DOHH2 (cell line): ENCODE data around the gene MRPL22.
A peak's percentile ranks its signal among the peaks of the same experiment; 100 is the strongest.
"Not testable (repeated sequence)": the region's sequence is repeated elsewhere in the genome, so short reads cannot be mapped to it uniquely, and the experiment has no call there.

Source experiments
- H3F3A ChIP-seq: fragments of 200-600 bp; sonication (generic), shearing (Covaris generic); 2 replicates; pipeline ENCODE4 v1.6.0; 2016; ENCODE audit warnings: antibody characterized with exemption, mild to moderate bottlenecking; ENCODE audit not compliant: control insufficient read depth, insufficient read depth
- H3K27ac ChIP-seq: fragments of 200-600 bp; sonication (generic); 2 replicates; pipeline ENCODE4 v1.5.1; 2014; ENCODE audit warnings: low read depth, mild to moderate bottlenecking, low read length, moderate library complexity
- H3K27me3 ChIP-seq: fragments of 200-600 bp; sonication (generic); 2 replicates; pipeline ENCODE4 v1.6.1; 2014; ENCODE audit warnings: mild to moderate bottlenecking, low read length, mixed read lengths; ENCODE audit not compliant: control insufficient read depth
- H3K36me3 ChIP-seq: fragments of 200-600 bp; sonication (generic); 2 replicates; pipeline ENCODE4 v1.6.1; 2014; ENCODE audit warnings: mild to moderate bottlenecking, low read length, moderate library complexity, mixed read lengths; ENCODE audit not compliant: control insufficient read depth
- H3K4me1 ChIP-seq: fragments of 200-600 bp; sonication (generic); 2 replicates; pipeline ENCODE4 v1.6.1; 2014; ENCODE audit warnings: mild to moderate bottlenecking, low read length, mixed read lengths; ENCODE audit not compliant: control insufficient read depth
- H3K4me2 ChIP-seq: fragments of 200-600 bp; sonication (generic); 2 replicates; pipeline ENCODE4 v1.6.0; 2014; ENCODE audit warnings: mild to moderate bottlenecking, low read length, moderate library complexity
- H3K4me3 ChIP-seq: fragments of 200-600 bp; sonication (generic); 2 replicates; pipeline ENCODE4 v1.5.1; 2014; ENCODE audit warnings: mild to moderate bottlenecking, low read length, mixed read lengths
- H3K79me2 ChIP-seq: fragments of 200-600 bp; sonication (generic); 2 replicates; pipeline ENCODE4 v1.6.1; 2014; ENCODE audit warnings: mild to moderate bottlenecking, low read length, mixed read lengths; ENCODE audit not compliant: control insufficient read depth
- H3K9me2 ChIP-seq: fragments of 200-600 bp; sonication (generic); replicated peaks from 2 replicates; pipeline ENCODE4 v1.6.1; 2014; ENCODE audit warnings: mild to moderate bottlenecking, low read length, mixed read lengths; ENCODE audit not compliant: control insufficient read depth
- H3K9me3 ChIP-seq: fragments of 200-600 bp; sonication (generic); 2 replicates; pipeline ENCODE4 v1.6.1; 2014; ENCODE audit warnings: antibody characterized with exemption, low read length, mixed read lengths; ENCODE audit not compliant: control insufficient read depth, insufficient read depth
- H4K20me1 ChIP-seq: fragments of 200-600 bp; sonication (generic); 2 replicates; pipeline ENCODE4 v1.6.0; 2014; ENCODE audit warnings: low read depth, mild to moderate bottlenecking, antibody characterized with exemption, low read length, moderate library complexity; ENCODE audit not compliant: control insufficient read depth, insufficient read depth
- EZH2phosphoT487 ChIP-seq: fragments of 200-600 bp; sonication (generic); IDR thresholded peaks from 2 replicates; pipeline ENCODE4 v1.6.1; 2017; ENCODE audit warnings: borderline replicate concordance, mild to moderate bottlenecking, antibody characterized with exemption, low read length, moderate library complexity, mixed read lengths
- TF ChIP-seq, protein P1 (sequence below): fragments of 200-600 bp; sonication (generic); IDR thresholded peaks from one replicate; pipeline ENCODE4 v1.5.1; 2014; ENCODE audit warnings: antibody characterized with exemption, mild to moderate bottlenecking, low read depth, low read length; ENCODE audit not compliant: poor library complexity, severe bottlenecking

MRPL22 gene

GRCh38 chr5:154970759-154971158 is 29.9 kb downstream of the MRPL22 start:
- H3K27ac ChIP-seq: no peak overlapping the region

GRCh38 chr5:154971501-154971900 is 30.6 kb downstream of the MRPL22 start:
- TF ChIP-seq, protein P1, sequence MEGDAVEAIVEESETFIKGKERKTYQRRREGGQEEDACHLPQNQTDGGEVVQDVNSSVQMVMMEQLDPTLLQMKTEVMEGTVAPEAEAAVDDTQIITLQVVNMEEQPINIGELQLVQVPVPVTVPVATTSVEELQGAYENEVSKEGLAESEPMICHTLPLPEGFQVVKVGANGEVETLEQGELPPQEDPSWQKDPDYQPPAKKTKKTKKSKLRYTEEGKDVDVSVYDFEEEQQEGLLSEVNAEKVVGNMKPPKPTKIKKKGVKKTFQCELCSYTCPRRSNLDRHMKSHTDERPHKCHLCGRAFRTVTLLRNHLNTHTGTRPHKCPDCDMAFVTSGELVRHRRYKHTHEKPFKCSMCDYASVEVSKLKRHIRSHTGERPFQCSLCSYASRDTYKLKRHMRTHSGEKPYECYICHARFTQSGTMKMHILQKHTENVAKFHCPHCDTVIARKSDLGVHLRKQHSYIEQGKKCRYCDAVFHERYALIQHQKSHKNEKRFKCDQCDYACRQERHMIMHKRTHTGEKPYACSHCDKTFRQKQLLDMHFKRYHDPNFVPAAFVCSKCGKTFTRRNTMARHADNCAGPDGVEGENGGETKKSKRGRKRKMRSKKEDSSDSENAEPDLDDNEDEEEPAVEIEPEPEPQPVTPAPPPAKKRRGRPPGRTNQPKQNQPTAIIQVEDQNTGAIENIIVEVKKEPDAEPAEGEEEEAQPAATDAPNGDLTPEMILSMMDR: no peak
- TF ChIP-seq EZH2phosphoT487: no peak
- H3F3A ChIP-seq: no peaks in the 10 kb centered on the region; the same call in 1 of the 2 replicates
- H3K4me1 ChIP-seq: peaks cover 9% of the 10 kb centered on the region
- no peaks in the 10 kb centered on the region for H3K9me2 ChIP-seq
- no peak overlapping the region for H3K4me2 ChIP-seq
- H4K20me1 ChIP-seq: no peaks in the 10 kb centered on the region
- H3K9me3 ChIP-seq: no peaks in the 10 kb centered on the region; the same call in 1 of the 2 replicates
- H3K36me3 ChIP-seq: peaks cover 25% of the 10 kb centered on the region
- no peaks in the 10 kb centered on the region for H3K79me2 ChIP-seq
- H3K27ac ChIP-seq: no peak overlapping the region
- no peak overlapping the region for H3K4me3 ChIP-seq
- H3K27me3 ChIP-seq: no peaks in the 10 kb centered on the region

More at GRCh38 chr5:154970759-154971158, 29.9 kb downstream of the MRPL22 start:
- Histone ChIP-seq H3F3A (no peaks in the 10 kb centered on the region; the same call in 1 of the 2 replicates), H4K20me1 (no peaks in the 10 kb centered on the region), H3K4me1 (peaks cover 9% of the 10 kb centered on the region), H3K4me3 (no peak overlapping the region), H3K27me3 (no peaks in the 10 kb centered on the region), H3K4me2 (no peak overlapping the region), H3K79me2 (no peaks in the 10 kb centered on the region), H3K36me3 (peaks cover 28% of the 10 kb centered on the region), H3K9me2 (no peaks in the 10 kb centered on the region), H3K9me3 (no peaks in the 10 kb centered on the region; the same call in 1 of the 2 replicates)
- TF ChIP-seq EZH2phosphoT487: no peak
- TF ChIP-seq, protein P1: no peak

GRCh38 chr5:154972476-154973080 is 31.7 kb downstream of the MRPL22 start:
- no peak overlapping the region for H3K4me3 ChIP-seq
- H3K27me3 ChIP-seq: no peaks in the 10 kb centered on the region
- no peak overlapping the region for H3K4me2 ChIP-seq
- H3K9me3 ChIP-seq: no peaks in the 10 kb centered on the region; the same call in 1 of the 2 replicates
- H3F3A ChIP-seq: no peaks in the 10 kb centered on the region
- H3K79me2 ChIP-seq: no peaks in the 10 kb centered on the region
- H3K9me2 ChIP-seq: no peaks in the 10 kb centered on the region
- H3K4me1 ChIP-seq: peaks cover 8% of the 10 kb centered on the region
- no peak overlapping the region for H3K27ac ChIP-seq
- H4K20me1 ChIP-seq: no peaks in the 10 kb centered on the region
- TF ChIP-seq, protein P1: peak; percentile 54
- TF ChIP-seq EZH2phosphoT487: no peak
- peaks cover 14% of the 10 kb centered on the region for H3K36me3 ChIP-seq

DNA sequence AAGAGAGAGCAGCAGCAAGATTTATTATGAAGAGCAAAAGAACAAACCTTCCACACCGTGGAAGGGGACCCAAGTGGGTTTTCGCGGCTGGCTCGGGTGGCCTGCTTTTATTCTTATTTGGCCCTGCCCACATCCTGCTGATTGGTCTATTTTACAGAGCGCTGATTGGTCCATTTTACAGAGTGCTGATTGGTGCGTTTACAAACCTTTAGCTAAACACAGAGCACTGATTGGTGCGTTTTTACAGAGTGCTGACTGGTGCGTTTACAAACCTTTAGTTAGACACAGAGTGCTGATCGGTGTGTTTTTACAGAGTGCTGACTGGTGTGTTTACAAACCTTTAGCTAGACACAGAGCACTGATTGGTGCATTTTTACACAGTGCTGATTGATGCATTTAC is 35.2 kb downstream of the MRPL22 start:
- not testable (repeated sequence) for H3K79me2 ChIP-seq, H4K20me1 ChIP-seq, H3K27me3 ChIP-seq, H3K9me2 ChIP-seq, H3K4me1 ChIP-seq, H3K27ac ChIP-seq, H3K4me2 ChIP-seq, H3K4me3 ChIP-seq, H3K36me3 ChIP-seq, H3K9me3 ChIP-seq, H3F3A ChIP-seq
